Measurements from ENCODE around the gene POU2F2.
A peak's percentile ranks its signal among the peaks of the same experiment; 100 is the strongest.

POU2F2 gene

DNA sequence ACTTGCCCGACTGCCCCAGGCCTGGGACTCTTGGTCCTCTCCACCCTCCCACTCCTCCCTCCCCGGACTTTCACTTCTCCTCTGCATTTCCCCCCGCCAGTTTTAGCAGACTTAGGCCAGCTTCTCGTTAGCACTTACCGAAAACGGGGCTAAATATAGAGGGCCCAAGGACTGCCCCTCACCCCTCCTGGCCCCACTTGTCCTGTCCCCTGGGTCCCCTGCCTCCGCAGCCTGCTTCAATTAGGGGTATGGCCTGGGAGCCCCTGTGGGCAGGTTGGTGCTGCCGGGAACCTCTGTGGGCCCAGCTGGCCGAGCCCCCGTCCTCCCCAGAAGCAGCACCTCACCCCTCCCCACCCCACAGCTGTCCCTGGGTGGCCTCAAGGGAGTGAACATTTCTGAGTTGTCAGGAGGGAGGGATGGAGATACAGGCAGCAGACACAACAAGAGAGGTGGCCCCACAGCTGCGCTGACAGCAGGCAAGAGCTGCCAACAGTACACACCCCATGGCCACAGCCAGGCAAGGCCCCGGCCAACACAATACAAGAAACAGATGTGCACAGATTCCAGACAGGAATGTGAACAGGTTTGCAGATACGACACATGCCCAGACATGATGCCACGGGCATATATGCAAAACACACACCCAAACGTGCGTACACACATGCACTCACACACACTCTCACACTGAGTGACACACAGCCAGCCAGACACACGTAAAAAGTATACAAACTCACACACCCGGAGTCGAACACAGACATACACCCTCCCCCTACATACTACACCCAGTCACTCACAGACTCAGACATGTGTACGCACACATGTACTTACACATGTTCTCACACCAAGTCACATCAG lies 2.6 kb downstream of the POU2F2 start:
- FAIRE-seq (peak; percentile 82), DNase-seq (ENCODE audit: insufficient read length, low spot score) (no peak)

DNA sequence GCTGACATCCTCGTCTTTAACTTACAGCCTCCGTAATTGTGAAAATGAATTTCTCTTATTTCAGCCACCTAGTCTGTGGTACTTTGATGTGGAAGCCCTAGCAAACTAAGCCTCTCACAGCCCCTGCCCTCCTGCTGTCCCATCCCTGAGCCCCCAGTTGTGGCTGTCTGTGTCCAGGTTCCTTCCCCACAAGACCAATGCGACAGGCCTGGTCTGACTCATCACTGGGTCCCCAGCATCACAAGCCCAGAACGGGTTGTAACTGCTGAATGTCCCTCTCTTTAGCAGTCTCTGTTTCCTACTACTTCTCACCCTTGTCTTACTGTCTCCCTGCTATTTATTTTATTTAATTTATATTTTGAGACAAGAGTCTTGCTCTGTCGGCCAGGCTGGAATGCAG lies 5.7 kb downstream of the POU2F2 start:
- no peak for DNase-seq (ENCODE audit: insufficient read length, low spot score)
- FAIRE-seq: no peak

DNA sequence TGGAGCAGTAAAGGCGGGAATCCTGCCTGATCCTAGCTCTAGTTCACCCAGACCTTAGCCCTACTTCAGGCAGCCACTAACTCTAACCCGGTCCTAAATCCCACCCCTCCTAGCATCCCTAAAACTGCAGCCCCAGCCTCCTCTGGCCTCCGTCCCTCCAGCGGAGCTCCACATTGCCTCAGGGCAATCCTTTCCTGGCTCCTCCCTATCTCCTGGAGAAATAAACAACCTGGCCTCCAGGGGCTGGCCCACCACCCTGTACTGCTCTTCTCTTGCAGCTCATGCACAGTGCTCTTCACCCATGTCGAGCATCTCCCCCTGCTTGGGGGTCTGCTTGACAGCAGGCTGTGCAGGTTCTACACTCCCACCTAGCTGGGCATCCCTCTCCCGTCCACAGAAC lies 6.7 kb downstream of the POU2F2 start:
- FAIRE-seq (no peak), DNase-seq (ENCODE audit: insufficient read length, low spot score) (no peak)

DNA sequence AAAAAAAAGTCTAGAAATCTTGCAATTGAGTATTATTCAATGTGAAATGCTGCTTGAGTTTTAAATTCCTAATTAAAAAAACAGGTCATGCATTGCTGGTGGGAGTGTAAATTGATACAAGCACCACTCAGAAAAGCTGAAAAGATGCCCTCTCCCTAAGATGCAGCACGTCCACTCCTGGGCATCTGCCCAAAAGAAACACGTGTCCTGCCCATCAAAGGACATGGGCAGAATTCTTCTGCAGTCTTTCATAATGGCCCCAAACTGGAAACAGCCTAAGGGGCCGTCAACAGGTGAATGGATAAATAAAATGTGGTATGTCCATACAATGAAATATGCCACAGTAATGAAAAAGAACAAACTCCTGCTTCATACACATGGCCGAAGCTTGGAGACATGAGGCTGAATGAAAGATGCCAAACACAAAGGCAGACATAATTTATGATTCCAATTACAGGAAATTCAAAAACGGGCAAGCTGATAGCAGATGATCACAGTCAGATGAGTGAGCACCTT lies 7.8 kb downstream of the POU2F2 start:
- FAIRE-seq (no peak), DNase-seq (ENCODE audit: insufficient read length, low spot score) (no peak)

DNA sequence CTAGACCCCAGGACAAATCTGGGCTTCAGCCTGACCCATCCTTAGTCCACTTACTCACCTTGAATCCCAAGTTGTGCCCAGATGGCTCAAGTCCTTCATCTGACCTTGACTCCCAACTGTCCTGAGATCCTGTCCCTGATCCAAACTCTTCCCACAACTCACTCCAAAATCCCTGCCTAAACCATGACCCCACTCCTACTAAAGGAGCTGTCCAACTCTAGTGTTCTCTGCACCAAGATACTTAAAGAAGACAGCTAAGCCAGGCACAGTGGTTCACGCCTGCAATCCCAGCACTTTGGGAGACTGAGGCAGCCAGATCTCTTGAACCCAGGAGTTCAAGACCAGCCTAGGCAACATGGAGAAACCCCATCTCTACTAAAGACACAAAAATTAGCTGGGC lies 8.5 kb downstream of the POU2F2 start:
- no peak for DNase-seq (ENCODE audit: insufficient read length, low spot score)
- no peak for FAIRE-seq

DNA sequence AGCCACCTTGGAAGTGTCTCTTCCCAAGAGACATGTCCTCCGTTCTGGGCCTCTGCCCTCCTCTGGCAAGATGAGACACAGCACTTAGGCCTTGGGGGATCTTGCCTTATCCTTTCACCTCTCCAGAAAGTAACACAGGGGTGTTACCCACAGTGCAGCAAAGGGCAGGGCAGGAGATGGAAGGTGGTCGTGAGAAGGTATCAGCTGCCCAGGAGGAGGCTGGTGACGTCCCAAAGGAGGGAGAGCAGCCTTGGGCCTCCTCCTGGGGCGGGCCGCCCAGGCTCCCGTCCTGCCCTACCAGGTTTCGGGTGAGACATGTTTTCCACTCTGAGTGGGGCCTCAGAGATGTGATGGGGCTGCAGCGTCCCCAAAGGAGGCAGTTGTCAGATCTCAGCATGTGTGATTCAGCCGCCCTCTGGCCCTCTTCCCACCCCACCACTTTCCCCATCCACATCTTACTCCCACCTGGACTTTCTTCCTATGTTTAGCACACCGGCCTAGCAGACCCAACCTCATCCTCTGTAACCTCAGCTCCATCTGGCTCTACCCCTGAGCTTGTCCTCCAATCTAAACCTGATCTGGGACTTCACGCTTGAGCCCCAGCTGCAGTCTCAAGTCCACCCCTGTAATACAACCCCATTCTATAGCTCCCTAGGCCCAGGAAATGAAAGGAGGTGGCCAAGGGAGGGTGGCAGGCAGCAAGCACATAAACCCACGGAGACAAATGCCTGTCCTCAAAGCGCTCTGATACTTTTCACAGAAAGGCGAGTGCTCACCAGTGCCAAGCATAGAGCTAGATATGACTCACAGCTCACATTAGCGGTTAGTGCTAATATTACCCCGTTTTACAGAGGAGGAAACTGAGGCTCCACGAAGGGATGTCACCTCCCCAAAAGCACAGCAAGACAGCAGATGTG lies 9.3 kb downstream of the POU2F2 start:
- FAIRE-seq (peak; percentile 40), DNase-seq (ENCODE audit: insufficient read length, low spot score) (no peak)

DNA sequence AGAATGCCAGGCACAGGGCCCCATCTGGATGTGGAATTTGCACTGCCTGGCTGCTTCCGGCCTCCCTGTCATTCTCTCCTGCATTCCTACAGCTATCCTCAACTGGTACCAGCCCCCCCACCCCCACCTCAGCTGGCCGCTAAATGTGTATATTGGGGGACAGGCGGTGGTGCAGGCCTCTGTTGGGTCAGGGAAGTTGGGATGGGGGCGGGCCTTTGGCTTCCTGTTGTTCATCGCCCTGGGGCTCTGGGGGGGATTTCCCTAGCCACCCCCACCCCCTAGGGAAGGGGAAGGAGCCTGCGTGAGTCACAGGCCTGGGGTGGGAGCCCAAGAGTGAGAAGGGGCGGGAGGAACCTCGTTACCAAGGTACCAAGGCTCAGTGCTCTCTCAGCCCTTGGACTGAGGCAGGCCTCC lies 10.6 kb downstream of the POU2F2 start:
- FAIRE-seq (peak; percentile 63), DNase-seq (ENCODE audit: insufficient read length, low spot score) (peak; percentile 90)

DNA sequence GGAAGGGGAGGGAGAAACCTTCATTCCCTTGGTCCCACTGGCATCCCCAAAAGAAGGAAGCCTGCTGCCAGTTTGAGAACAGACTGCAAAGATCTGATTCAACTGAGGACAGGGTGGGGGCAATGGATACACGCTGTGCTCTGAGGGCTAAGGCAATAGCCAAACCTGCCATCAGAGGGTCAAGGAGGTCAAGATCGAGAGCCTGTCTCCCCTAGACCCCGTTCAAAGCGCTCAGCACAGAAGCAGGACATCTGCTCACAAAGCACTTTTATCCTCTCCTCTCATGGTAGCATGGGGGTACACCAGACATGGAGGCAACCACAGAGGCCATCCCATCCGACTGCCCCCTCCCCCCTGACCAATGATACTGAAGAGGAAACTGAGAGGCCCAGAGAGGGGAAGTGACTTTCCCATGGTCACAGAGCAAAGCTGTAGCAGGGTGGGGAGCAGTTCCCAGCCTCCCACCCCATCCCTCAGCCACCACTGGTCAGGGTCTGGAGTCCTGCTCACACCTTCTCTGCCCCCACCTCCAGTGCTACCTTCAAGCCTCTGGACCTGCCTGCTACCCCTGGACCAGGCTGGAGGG lies 11.1 kb downstream of the POU2F2 start:
- DNase-seq (ENCODE audit: insufficient read length, low spot score) (no peak), FAIRE-seq (no peak)

DNA sequence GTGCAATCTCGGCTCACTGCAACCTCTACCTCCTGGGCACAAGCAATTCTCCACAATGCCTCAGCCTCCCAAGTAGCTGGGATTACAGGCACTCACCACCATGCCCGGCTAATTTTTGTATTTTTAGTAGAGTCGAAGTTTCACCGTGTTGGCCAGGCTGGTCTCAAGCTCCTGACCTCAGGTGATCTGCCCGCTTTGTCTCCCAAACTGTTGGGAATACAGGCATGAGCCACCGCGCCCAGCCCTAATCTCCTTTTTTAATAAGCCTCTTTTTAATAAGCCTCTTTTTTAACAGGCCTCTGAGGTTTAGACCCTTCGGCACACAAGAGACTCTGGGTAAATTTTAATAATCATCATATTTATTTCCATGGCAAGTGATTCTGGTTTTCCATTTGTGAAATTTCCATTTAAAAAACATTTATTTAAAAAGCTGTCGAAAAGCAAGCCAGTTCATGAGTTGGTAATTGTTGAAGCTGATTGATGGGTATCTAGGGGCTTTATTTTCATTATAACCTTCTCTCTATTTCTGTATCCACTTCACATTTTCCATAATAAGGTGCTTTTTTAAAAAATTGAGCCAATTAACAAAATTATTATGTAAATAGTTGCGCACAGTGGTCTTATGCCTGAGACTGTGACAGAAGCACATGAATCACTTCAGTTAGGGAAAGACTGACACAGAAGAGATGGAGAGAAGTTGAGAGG lies 11.8 kb downstream of the POU2F2 start:
- FAIRE-seq (no peak), DNase-seq (ENCODE audit: insufficient read length, low spot score) (no peak)

DNA sequence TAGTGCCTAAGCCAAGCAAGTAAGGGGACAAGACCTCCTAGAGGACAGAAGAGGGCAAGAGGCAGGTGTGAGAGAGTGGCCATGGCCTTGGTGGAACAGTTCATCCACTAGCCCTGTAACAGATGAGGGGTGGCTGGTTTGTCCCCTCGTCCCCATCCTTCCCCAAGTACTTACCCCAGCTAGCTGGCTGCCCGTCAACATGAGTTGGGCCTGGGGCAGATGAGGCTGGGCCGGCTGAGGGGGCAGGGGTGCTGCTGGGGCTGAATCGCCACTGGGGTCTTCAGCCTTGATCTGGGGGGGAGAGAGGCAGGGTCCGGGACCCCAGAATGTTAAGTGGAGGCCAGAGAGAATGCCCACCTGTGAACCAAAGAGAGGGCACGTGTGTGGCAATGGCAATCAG lies 15.2 kb downstream of the POU2F2 start:
- no peak for DNase-seq (ENCODE audit: insufficient read length, low spot score)
- no peak for FAIRE-seq

DNA sequence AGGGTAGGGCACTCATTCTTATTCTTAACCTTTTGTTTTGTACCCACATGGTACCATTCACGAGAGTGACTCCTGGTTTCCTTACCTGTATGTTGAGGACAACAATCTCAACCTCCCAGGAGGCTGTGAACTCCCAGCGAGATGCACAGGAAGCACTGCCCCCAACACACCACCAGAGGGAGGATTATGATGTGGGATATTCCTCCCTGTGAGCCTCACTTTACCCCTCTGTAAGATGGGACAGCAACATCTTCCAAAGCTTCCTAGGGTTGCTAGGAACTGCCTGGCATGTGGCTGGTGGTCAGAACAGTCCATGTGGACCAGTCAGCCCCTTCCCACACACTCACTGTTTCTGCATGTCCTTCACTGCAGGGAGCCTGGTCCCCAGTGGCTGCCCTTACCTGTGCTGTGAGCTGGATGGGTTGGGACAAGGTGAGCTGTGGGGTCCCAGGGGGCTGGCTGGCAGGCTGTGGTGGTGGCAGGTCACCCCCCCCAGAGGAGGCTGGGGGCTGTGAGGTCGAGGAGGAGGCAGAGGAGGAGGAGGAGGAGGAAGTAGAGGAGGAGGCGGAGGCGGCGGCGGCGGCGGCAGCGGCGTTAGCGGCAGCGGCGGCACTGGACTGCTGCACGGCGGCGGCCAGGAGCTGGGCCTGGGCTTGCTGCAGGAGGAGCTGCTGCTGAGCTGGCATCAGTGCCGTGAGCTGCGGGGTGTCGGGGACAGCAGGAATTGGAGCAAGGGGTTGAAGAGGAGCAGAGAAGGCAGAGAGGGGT lies 15.8 kb downstream of the POU2F2 start:
- FAIRE-seq (no peak), DNase-seq (ENCODE audit: insufficient read length, low spot score) (no peak)

DNA sequence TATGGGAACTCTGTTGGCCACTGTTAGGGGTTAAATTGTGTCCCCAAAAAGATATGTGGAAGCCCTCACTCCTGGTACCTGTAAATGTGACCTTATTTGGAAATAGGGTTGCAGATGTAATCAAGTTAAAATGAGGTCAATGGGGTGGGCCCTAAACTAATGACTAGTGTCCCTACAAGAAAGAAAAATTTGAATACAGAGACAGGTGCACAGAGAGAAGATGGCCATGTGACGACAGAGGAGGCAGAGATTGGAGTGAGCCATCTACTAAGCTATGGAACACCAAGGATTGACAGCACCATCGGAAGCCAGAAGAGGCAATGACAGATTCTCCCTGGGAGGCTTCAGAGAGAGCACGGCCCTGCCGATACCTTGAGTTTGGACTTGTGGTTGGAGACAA lies 16.5 kb downstream of the POU2F2 start:
- FAIRE-seq (no peak), DNase-seq (ENCODE audit: insufficient read length, low spot score) (no peak)

DNA sequence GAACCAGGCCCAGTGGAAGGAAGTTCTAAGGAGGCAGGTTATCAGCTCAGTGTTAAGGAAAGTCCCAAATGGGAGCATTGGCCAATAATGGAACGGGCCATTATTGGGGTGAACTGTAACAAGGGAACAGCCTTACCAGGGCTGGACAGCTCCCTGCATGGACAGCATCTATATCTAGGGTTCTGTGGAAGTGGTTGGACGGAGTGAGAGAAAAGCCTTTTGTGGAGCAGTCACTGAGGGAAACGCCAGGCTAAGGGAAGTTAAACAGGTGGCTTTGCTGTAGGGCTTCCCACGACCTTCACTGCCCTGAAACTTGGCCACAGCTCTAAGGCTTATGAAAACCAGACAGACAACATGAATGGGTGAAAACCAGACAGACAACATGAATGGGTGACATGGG lies 17.0 kb downstream of the POU2F2 start:
- no peak for DNase-seq (ENCODE audit: insufficient read length, low spot score)
- no peak for FAIRE-seq

DNA sequence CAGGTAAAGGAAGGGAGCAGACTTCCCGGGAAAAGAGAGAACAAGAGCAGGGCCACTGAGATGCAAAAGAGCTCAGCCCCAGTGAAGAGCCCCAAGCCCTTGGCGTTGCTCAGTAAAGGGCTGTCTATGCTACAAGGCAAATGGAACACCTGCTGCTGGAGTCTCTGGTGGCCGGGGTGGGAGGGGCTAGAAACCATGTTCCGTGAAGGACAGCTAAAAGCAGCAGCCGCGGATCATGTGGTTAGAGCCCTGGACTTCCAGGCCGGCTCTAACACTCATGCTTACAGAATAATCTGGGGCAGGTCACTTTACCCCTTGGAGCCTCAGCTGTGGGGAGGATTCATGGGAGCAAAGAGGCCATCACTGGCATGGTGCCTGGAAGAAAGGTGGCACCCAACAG lies 17.8 kb downstream of the POU2F2 start:
- DNase-seq (ENCODE audit: insufficient read length, low spot score) (no peak), FAIRE-seq (no peak)

DNA sequence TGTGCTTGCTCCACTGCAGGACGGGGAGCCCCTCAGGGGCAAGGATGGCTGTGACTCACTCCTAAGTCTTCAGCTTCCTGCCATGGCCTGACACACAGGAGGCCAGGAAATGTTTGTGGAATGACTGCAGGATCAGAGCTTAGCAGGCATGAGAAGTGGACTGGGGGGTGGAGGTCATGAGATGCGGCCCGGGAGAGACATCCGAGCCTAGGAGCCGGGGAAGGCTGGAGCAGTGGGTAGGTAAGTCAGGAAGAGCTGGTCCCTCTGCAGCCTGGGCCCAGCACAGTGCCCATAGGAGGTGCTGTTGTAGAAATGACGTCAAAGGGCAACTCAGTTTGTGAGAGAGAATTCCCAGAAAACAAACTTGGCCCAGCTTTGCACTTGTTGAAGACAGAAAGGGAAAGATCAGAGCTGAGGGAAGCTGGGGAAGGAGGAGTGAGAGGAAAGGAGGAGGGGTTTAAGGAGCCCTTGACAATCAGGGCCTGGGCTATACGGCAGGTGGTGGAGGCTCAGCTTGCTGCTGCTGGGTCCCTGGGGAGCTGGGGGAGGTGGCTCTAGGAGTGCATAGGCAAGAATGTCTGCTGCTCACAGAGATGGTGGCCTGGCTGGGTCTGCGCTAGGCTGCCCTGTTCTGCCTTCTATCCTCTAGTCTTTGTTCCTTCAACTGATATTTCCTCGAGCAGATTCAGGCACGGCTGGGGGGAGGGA lies 18.5 kb downstream of the POU2F2 start:
- peak; percentile 90 for DNase-seq (ENCODE audit: insufficient read length, low spot score)
- FAIRE-seq: peak; percentile 83

DNA sequence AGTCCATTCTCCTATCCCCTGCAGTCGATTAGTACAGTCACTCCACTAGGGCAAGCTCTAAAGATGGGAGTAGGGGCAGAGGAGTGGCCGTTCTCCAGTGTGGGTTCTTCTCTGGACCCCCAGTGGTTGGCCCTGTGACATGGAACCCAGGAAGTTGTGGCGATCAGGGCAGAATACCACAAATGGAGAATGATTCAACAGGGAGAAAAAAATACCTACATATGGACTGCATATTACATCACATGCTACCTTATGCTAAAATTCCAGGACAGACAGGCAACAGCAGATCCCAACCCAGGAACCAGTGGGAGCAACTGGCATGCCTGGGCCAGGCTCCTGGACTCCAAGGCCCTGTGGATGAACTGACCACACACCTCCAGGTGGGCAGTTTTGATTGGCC lies 20.4 kb downstream of the POU2F2 start:
- DNase-seq (ENCODE audit: insufficient read length, low spot score): no peak
- FAIRE-seq: no peak

DNA sequence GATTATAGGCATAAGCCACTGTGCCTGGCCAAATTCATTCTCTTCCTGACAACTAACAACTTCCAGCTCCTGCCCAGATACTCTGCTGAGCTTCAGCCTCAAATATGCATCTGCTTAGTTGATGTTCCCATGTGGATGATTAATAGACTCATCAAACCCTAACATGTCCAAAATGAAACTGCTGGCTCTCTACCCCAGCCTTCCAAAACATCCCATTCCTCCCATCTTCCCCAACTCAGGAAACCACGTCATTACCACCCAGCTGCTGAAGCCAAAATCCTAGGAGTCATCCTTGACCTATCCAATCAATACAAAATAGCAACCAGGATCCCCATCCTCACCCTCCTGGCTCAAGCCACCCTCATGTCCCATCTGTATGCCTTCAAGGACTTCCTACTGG lies 20.9 kb downstream of the POU2F2 start:
- FAIRE-seq (no peak), DNase-seq (ENCODE audit: insufficient read length, low spot score) (no peak)

DNA sequence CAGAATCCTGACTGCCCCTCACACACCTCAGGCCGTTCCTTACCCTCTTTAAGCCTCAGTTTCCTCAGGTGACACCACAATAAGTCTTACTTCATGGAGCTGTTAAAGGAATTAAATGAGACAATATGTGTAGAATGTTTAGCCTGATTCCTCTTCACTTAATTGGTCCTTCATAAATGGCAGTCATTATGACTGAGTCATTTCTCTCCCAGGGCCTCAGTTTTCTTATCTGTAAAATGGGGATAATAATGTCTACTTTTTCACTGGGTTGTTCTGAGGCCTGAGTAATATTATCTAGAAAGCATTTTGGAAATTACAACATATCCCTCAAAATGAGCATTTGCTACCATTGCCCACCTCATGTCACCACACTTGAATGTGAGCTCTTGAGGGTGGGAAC lies 21.6 kb downstream of the POU2F2 start:
- DNase-seq (ENCODE audit: insufficient read length, low spot score) (no peak), FAIRE-seq (no peak)

DNA sequence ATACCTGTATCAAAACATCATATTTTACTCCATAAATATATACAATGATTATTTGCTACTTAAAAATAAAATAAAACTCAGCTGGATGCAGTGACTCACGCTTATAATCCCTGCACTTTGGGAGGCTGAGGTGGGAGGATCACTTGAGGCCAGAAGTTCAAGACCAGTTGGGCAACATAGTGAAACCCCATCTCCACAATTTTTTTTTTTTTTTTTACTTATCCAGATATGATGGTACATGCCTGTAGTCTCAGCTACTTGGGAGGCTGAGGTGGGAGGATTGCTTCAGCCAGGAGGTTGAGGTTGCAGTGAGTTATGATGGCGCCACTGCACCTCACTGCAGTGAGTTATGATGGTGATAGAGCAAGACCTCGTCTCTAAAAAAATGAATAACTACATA lies 22.4 kb downstream of the POU2F2 start:
- FAIRE-seq (no peak), DNase-seq (ENCODE audit: insufficient read length, low spot score) (no peak)
